Stimulated activated naive CD8-positive, alpha-beta T cell treated with anti-CD3 and anti-CD28 coated beads, Interleukin-15, Interleukin-2, amounts not matched to agents 100 U/mL and 50 U/mL, for 24 hours (primary cell): Measurements from ENCODE around the gene EFCAB13.
"Not testable (repeated sequence)": the region's sequence is repeated elsewhere in the genome, so short reads cannot be mapped to it uniquely, and the experiment has no call there.

Experiments used
- ATAC-seq: fragments of 150-1000 bp; cut with Tn5 transposase; one replicate; pipeline ENCODE4 v1.10.0; 2021
- DNase-seq: peaks from one replicate; pipeline ENCODE4 v3.0.0; 2021

EFCAB13 gene

DNA sequence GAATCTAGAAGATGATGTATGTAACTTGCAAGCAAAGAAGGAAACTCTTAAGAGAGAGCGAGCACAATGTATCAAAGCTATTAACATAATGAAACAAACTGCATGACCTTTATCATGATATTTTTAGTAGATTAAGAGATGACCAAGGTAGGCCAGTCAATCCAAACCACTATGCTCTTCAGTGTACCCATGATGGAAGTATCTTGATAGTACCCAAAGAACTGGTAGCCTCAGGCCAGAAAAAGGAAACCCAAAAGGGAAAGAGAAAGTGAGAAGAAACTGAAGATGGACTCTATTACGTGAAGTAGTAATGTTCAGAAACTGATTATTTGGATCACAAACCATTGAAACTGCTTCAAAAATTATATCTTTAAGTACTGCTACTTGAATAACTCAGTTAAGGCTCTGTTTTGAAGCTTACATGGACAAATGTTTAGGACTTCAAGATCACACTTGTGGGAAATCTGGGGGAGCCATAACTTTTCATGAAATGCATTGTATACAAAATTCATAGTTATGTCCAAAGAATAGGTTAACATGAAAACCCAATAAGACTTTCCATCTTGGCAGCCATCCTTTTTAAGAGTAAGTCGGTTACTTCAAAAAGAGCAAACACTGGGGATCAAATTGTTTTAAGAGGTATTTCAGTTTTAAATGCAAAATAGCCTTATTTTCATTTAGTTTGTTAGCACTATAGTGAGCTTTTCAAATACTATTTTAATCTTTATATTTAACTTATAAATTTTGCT, 102.3 kb downstream of the EFCAB13 start:
- not testable (repeated sequence) for DNase-seq

DNA sequence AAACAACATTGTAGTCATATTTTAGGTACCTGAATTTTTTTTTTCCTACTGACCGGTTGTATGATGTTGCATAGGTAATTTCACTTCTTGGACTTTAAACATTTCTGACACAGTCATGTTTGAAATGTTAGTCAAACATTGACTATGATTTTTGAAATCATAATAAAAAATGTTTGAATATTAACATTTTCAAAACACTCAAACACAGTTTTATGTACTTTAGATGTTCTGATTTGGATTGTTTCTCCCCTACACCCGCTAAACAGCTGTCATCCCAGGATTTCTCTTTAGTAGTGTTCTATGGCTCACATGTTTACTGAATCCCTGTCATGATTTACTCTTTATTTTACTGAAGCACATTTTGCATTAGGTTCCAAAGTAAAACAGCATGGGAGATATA, 104.2 kb downstream of the EFCAB13 start:
- ATAC-seq (no peak), DNase-seq (no peak)

More for the DNA sequence above, 102.3 kb downstream of the EFCAB13 start:
- ATAC-seq: not testable (repeated sequence)

DNA sequence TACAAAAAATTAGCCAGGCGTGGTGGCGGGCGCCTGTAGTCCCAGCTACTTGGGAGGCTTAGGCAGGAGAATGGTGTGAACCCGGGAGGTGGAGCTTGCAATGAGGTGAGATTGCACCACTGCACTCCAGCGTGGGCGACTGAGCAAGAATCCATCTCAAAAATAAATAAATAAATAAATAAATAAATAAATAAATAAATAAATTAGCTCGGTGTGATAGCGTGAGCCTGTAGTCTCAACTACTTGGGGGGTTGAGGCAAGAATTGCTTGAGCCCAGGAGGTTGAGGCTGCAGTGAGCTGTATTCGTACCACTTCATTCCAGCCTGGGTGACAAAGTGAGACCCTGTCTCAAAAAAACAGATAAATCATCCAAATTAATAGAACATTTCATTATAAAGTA, 108.5 kb downstream of the EFCAB13 start:
- not testable (repeated sequence) for DNase-seq

DNA sequence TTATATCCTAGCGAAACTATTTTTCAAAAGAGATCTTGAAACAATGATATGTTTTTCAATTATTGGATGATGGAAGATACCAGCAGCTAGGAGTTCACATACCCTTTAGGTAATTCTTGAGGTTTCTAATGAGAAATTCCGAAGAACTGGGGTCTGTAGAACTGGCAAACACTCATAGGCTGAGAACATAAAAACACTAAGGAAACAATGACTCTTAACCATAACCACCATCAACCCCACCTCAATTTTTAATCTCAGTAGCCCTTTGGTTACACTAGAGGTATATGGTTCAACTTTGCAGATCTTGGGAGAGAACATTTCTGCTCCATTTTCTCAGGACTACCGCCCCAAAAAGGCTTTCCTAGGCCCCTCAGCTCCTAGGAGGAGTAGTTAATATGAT, 141.4 kb downstream of the EFCAB13 start:
- DNase-seq (no peak), ATAC-seq (peak; percentile 59)

More for the DNA sequence above, 108.5 kb downstream of the EFCAB13 start:
- not testable (repeated sequence) for ATAC-seq

DNA sequence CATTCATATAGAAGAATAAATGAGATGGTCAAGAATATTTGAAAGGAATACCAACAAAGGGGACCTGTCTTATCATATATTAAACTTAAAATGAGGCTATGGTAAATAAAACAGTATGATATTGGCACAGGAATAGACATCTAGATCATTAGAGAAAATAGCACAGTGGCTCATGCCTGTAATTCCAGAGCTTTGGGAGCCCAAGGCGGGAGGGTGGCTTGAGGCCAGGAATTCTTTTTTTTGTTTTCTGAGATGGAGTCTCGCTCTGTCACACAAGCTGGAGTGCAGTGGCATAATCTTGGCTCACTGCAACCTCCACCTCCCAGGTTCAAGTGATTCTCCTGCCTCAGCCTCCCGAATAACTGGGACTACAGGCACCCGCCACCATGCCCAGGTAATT, 143.2 kb downstream of the EFCAB13 start:
- not testable (repeated sequence) for ATAC-seq, DNase-seq

DNA sequence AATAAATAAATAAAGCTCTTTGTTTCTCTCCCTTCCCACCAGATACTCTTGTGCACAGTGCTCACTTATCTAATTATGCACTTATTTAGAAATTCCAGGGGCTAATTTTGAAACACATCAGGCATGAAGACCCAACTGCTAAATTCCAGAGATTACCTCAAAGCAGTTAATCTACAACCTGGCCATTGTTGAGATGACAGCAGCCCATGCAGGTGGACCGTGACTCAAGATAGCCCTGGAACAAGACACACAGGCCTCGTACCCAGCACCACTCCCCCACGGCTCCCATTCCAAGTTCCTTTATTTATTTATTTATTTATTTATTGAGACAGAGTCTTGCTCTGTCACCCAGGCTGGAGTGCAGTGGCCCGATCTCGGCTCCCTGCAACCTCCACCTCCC, 147.1 kb downstream of the EFCAB13 start:
- DNase-seq: no peak
- ATAC-seq: no peak

DNA sequence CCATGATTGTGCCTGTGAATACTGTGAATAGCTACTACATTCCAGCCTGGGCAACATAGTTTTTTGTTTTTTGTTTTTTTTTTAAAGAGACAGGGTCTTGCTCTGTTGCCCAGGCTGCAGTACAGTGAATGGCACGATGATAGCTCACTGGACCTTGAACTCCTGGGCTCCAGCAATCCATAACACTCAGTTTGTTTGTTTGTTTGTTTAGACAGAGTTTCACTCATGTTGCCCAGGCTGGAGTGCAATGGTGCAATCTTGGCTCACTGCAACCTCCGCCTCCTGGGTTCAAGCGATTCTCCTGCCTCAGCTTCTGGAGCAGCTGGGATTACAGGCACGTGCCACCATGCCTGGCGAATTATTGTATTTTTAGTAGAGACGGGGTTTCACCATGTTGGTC, 148.3 kb downstream of the EFCAB13 start:
- DNase-seq, ATAC-seq: not testable (repeated sequence)
